Upper lobe of left lung (tissue), 4 donors: ENCODE results near the gene WDR59.

ENCODE experiments used
- POLR2AphosphoS5 ChIP-seq, 2 donors: sonication (generic); formaldehyde crosslinking; IDR thresholded peaks; one replicate each; pipeline ENCODE4 v1.5.1; 2017; ENCODE audit warnings: antibody characterized with exemption in 2 of 2
- TF ChIP-seq, protein P1 (sequence below), 6 experiments: fragments of 450-650 bp in 4 of 6; fragments of 200-600 bp in 2 of 6; sonication (generic) in 2 of 6; IDR thresholded peaks; one replicate each; pipeline ENCODE4 v1.5.1; 2016 to 2019; ENCODE audit warnings: antibody characterized with exemption in 6 of 6

DNA sequence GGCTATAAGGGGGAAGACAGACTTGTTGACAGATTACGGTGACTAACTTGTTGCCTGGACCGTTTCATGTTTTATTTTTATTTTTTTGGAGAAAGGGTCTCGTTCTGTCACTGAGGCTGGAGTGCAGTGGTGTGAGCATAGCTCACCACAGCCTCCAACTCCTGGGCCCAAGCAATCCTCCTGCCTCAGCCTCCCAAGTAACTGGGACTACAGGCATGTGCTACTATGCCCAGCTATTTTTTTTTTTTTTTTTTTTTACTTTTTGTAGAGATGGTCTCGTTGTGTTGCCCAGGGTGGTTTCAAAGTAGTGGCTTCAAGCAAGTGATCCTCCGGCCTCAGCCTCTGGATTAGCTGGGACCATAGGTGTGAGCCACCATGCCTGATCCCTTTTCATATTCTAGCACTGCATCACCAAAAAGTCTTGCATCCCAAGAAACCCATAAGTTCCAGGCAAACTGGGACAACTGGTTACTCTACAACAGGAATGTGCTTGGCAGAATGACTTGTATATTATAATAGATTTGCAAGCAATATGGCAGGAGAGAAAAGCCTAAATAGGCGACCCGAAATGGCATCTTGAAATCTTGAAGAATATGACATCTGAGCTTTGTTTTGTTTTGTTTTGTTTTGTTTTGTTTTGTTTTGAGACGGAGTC is 2.2 kb upstream of the WDR59 start:
- no peak for TF ChIP-seq POLR2AphosphoS5 (IDR thresholded peaks at IDR 0.05)
- TF ChIP-seq, protein P1, sequence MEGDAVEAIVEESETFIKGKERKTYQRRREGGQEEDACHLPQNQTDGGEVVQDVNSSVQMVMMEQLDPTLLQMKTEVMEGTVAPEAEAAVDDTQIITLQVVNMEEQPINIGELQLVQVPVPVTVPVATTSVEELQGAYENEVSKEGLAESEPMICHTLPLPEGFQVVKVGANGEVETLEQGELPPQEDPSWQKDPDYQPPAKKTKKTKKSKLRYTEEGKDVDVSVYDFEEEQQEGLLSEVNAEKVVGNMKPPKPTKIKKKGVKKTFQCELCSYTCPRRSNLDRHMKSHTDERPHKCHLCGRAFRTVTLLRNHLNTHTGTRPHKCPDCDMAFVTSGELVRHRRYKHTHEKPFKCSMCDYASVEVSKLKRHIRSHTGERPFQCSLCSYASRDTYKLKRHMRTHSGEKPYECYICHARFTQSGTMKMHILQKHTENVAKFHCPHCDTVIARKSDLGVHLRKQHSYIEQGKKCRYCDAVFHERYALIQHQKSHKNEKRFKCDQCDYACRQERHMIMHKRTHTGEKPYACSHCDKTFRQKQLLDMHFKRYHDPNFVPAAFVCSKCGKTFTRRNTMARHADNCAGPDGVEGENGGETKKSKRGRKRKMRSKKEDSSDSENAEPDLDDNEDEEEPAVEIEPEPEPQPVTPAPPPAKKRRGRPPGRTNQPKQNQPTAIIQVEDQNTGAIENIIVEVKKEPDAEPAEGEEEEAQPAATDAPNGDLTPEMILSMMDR (IDR thresholded peaks at IDR 0.05) = no peak
